AG09309 (cell line): ENCODE data around the gene MMP17.

Source experiments
- DNase-seq: peaks from one replicate; pipeline ENCODE4 v3.0.0-alpha.2; 2010; ENCODE audit warnings: low read depth
- H3K4me3 ChIP-seq: 2 replicates; pipeline ENCODE4 v1.5.1; 2011; ENCODE audit warnings: mild to moderate bottlenecking, low read depth, low read length, moderate library complexity; ENCODE audit not compliant: control insufficient read depth
- TF ChIP-seq, protein P1 (sequence below): IDR thresholded peaks from 2 replicates; pipeline ENCODE4 v1.5.1; 2011; ENCODE audit warnings: mild to moderate bottlenecking, low read depth, low read length, inconsistent platforms; ENCODE audit not compliant: insufficient read depth, control insufficient read depth; ENCODE audit errors: missing control alignments

MMP17 gene

GRCh38 chr12:131842169-131842568 lies 14.0 kb downstream of the MMP17 start:
- no peak overlapping the region for H3K4me3 ChIP-seq
- DNase-seq: no peak
- TF ChIP-seq, protein P1, sequence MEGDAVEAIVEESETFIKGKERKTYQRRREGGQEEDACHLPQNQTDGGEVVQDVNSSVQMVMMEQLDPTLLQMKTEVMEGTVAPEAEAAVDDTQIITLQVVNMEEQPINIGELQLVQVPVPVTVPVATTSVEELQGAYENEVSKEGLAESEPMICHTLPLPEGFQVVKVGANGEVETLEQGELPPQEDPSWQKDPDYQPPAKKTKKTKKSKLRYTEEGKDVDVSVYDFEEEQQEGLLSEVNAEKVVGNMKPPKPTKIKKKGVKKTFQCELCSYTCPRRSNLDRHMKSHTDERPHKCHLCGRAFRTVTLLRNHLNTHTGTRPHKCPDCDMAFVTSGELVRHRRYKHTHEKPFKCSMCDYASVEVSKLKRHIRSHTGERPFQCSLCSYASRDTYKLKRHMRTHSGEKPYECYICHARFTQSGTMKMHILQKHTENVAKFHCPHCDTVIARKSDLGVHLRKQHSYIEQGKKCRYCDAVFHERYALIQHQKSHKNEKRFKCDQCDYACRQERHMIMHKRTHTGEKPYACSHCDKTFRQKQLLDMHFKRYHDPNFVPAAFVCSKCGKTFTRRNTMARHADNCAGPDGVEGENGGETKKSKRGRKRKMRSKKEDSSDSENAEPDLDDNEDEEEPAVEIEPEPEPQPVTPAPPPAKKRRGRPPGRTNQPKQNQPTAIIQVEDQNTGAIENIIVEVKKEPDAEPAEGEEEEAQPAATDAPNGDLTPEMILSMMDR: no peak

- TF ChIP-seq, protein P1: no peak
- DNase-seq: no peak
- H3K4me3 ChIP-seq: no peak overlapping the region
Measured at GRCh38 chr12:131843527-131843926, 15.3 kb downstream of the MMP17 start.

DNA sequence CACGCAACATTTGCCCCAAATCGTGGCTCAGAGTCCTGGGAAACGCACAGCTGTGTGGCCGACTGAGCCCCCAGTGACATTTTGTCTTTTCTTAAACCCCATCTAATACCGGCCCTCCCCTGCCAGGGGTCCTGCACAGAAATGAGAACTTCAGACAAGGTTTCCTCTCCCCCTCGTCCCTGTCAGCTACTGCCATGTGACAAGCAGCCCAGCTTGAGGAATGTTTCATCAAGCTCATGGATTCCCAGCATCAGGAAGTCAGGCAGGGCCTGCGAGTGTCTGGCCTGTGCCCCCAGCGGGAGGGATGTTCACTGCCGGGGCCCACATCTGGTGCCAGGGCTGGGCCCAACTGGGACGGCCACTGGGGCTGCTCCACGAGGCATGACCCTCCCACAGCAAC lies 15.9 kb downstream of the MMP17 start:
- H3K4me3 ChIP-seq: no peak overlapping the region
- no peak for DNase-seq
- TF ChIP-seq, protein P1: no peak

GRCh38 chr12:131844656-131845055 lies 16.5 kb downstream of the MMP17 start:
- TF ChIP-seq, protein P1: no peak
- DNase-seq: no peak
- H3K4me3 ChIP-seq: no peak overlapping the region

DNA sequence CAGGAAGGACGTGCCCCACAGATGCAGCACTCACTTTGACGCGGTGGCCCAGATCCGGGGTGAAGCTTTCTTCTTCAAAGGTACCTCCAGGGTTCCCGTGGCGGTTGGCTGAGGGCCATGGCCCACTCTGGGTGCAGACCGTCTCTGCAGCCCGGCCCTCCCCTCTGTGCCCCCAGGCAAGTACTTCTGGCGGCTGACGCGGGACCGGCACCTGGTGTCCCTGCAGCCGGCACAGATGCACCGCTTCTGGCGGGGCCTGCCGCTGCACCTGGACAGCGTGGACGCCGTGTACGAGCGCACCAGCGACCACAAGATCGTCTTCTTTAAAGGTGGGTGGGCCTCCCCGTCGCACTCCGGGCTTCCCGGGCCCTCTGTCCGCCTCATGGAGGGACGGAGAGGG lies 16.9 kb downstream of the MMP17 start:
- TF ChIP-seq, protein P1: no peak
- H3K4me3 ChIP-seq: no peak overlapping the region
- no peak for DNase-seq

- TF ChIP-seq, protein P1: no peak
- DNase-seq: no peak
- no peak overlapping the region for H3K4me3 ChIP-seq
Measured at GRCh38 chr12:131847456-131847855, 19.3 kb downstream of the MMP17 start.

- no peak overlapping the region for H3K4me3 ChIP-seq
- TF ChIP-seq, protein P1: no peak
- DNase-seq: no peak
Measured at GRCh38 chr12:131848753-131849152, 20.6 kb downstream of the MMP17 start.
